Central memory CD4-positive, alpha-beta T cell (primary cell): ENCODE measurements around the gene TBC1D22A.

Experiments used
- DNase-seq: peaks from one replicate; pipeline ENCODE4 v3.0.0; 2022

TBC1D22A gene

GRCh38 chr22:46937185-46937584 is 174.7 kb downstream of the TBC1D22A start:
- DNase-seq: no peak

- no peak for DNase-seq
Measured at GRCh38 chr22:46937939-46938338, 175.5 kb downstream of the TBC1D22A start.

GRCh38 chr22:46941968-46942798 is 179.7 kb downstream of the TBC1D22A start:
- no peak for DNase-seq

GRCh38 chr22:46942799-46943785 is 180.6 kb downstream of the TBC1D22A start:
- DNase-seq: no peak

GRCh38 chr22:46945481-46945880 is 183.0 kb downstream of the TBC1D22A start:
- DNase-seq: no peak

- no peak for DNase-seq
Measured at GRCh38 chr22:46946383-46946962, 184.0 kb downstream of the TBC1D22A start.

GRCh38 chr22:46947516-46948257 is 185.2 kb downstream of the TBC1D22A start:
- no peak for DNase-seq

GRCh38 chr22:46948411-46949144 is 186.1 kb downstream of the TBC1D22A start:
- DNase-seq: no peak

GRCh38 chr22:46951350-46951749 is 188.9 kb downstream of the TBC1D22A start:
- DNase-seq: no peak

- no peak for DNase-seq
Measured at GRCh38 chr22:46951973-46952372, 189.5 kb downstream of the TBC1D22A start.

- DNase-seq: no peak
Measured at GRCh38 chr22:46953968-46954765, 191.7 kb downstream of the TBC1D22A start.

GRCh38 chr22:46954781-46955180 is 192.3 kb downstream of the TBC1D22A start:
- DNase-seq: no peak

- no peak for DNase-seq
Measured at GRCh38 chr22:46956498-46957215, 194.2 kb downstream of the TBC1D22A start.

- DNase-seq: no peak
Measured at GRCh38 chr22:46957521-46957920, 195.1 kb downstream of the TBC1D22A start.

GRCh38 chr22:46958191-46958590 is 195.7 kb downstream of the TBC1D22A start:
- no peak for DNase-seq

- DNase-seq: no peak
Measured at GRCh38 chr22:46958658-46959057, 196.2 kb downstream of the TBC1D22A start.

GRCh38 chr22:46959369-46959768 is 196.9 kb downstream of the TBC1D22A start:
- DNase-seq: no peak

- no peak for DNase-seq
Measured at GRCh38 chr22:46961591-46962295, 199.3 kb downstream of the TBC1D22A start.

GRCh38 chr22:46962406-46962805 is 200.0 kb downstream of the TBC1D22A start:
- no peak for DNase-seq
